ENCODE measurements around the gene SYNE2. TPM values are rescaled to one million over a fixed set of nuclear protein-coding genes. Genes with fewer than 3 reads are reported as not detected.

The SYNE2 gene
- total and polyA plus RNA-seq, 2 of the 8 experiments (the other 6 are each of a cell fraction or from before 2014, with no cell fraction given), result 32.6 to 46.1 TPM

DNA sequence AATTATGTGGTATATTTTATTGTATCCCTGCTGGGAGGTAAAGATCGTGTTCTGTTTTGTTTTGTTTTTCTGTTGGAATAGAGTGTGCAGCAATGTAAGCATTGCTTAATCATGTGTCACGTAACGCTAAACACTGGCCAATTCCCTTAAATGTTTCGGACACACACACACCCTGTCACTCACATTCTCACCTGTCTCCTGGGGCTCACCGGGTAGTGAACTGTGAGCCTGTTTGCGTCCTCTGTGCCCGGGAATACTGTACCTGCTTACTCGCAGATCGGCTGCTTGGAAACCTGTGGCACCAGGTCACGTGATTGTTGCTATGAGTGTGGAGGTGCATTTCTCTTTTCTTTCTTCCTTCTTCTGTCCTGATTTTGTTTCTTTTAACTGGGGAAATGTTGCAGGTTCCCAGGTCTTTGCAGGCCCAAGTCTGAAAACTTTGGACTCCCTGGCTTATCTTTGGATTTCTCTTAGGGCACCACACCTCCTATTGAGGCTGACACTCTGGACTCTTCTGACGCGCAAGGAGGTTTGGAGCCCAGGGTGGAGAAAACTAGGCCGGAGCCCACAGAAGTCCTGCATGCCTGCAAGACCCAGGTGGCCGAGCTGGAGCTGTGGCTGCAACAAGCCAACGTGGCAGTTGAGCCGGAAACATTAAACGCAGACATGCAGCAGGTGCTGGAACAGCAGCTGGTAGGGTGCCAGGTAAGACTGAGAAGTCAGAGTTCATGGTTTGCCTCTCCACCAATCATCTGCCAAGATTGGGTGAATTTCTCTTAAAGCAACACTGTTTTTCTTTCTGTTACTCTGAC lies 260.3 kb downstream of the SYNE2 start (continued):
- no peak for TF ChIP-seq RXRA (IDR thresholded peaks at IDR 0.05; ENCODE audit: insufficient read depth, low read depth, low read length)
- no peak for TF ChIP-seq BACH1 (IDR thresholded peaks at IDR 0.05; ENCODE audit: low read length)
- TF ChIP-seq EGR1 (IDR thresholded peaks at IDR 0.05; ENCODE audit: borderline replicate concordance, low read depth, low read length), result no peak
- TF ChIP-seq ATF2 (IDR thresholded peaks at IDR 0.05; ENCODE audit: low read length), result no peak
- no peak for TF ChIP-seq SAP30 (IDR thresholded peaks at IDR 0.05; ENCODE audit: insufficient read depth, insufficient replicate concordance, low read length)
- TF ChIP-seq RNF2 (IDR thresholded peaks at IDR 0.05; ENCODE audit: borderline replicate concordance, low read depth, low read length, missing control alignments, poor library complexity, severe bottlenecking), result no peak
- no peak for TF ChIP-seq GTF2F1 (IDR thresholded peaks at IDR 0.05; ENCODE audit: borderline replicate concordance, low read depth, low read length)
- TF ChIP-seq BRCA1 (IDR thresholded peaks at IDR 0.05; ENCODE audit: low read depth, low read length), result no peak
- TF ChIP-seq TBP (IDR thresholded peaks at IDR 0.05; ENCODE audit: low read depth, low read length), result no peak

Data from H1 (cell line).